GM19099 (cell line): ENCODE measurements around the gene CCN6.

Experiments used
- POLR2A ChIP-seq: IDR thresholded peaks from 3 replicates; pipeline ENCODE4 v1.6.1; 2011; ENCODE audit warnings: low read depth; ENCODE audit not compliant: insufficient read length; ENCODE audit errors: extremely low read depth

CCN6 gene

GRCh38 chr6:112054001-112054400, at the start of gene CCN6:
CCN6 (plus strand) TSS chr6:112054104; CDS start chr6:112054358, 254 bp downstream.
- no peak for TF ChIP-seq POLR2A

GRCh38 chr6:112004201-112005012, 49.5 kb upstream of the CCN6 start:
- TF ChIP-seq POLR2A, result no peak

DNA sequence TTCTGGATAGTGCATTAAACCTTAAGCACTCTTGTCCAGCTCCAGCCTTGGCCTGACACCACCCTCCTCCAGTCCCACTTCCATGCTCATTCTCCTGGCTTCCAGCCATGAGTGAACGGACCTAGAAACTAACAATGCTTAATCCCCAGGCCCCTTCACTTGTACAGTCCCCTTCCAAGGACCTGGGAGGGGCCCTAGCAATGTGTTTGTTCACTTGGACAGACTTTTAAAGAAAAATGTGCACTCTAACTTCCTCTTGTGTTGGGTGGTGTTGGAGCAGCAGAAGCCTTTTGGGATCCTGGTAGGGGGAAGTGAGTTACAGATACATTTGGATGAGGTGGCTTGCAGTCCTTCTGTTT, 48.9 kb upstream of the CCN6 start:
- TF ChIP-seq POLR2A, result no peak

- no peak for TF ChIP-seq POLR2A
Measured at GRCh38 chr6:112007254-112007653, 46.6 kb upstream of the CCN6 start.

DNA sequence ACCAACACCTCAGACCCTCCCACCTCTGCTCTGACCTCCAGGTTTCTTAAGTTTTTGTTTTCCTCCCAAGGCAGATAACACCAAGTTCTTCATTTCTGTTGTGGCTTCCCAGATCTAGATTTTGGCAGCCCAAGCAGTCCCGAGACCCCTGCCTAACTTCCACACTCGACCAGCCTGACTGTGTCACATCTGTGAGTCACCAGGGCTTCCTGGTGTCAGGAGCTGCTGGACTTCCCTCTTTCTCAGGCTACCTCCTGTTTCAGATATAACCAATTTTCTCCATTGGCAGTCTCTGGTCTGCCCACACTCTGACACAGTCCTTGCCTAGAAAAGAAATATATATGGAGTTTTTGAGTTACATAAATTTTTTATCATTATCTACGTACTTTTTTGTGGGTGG, 46.1 kb upstream of the CCN6 start:
- TF ChIP-seq POLR2A, result no peak

GRCh38 chr6:112008482-112008881, 45.4 kb upstream of the CCN6 start:
- no peak for TF ChIP-seq POLR2A

GRCh38 chr6:112010328-112010727, 43.6 kb upstream of the CCN6 start:
- TF ChIP-seq POLR2A, result no peak

DNA sequence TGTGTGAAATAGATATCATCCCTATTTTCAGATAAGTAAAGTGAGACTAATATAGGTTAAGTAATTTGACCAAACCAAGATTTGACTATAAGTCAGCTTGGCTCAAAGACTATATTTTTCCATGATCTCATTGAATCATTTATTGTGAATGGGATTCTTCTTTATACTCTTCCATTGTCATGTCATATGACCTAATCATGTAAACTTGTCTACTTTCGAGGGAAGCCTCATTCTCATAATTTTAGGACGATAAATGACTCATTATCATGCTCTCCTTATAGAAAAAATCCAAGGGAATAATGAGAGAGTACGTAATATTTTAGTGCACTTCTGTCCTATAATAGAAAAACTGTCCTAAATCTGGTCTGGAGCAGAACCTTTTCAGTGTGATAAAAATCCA, 40.9 kb upstream of the CCN6 start:
- TF ChIP-seq POLR2A, result no peak

DNA sequence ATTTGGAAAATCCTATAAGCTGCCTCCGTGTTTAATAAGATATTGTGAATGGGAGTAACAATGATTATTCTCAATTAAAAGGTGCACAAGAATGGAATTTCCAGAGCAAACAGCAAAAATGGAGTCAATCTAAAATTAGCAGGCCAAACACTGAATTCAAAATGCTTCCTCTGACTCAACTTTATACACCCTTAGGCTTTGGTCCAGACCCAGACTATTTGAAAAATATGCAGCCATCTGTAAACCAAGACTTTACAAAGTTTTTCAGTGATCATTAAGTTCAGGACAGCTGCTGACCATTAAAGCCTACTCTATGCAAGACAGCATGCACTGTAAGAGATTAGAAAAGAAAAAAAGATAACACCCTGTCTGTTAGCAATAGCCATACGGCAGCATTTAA, 39.4 kb upstream of the CCN6 start:
- TF ChIP-seq POLR2A, result no peak

DNA sequence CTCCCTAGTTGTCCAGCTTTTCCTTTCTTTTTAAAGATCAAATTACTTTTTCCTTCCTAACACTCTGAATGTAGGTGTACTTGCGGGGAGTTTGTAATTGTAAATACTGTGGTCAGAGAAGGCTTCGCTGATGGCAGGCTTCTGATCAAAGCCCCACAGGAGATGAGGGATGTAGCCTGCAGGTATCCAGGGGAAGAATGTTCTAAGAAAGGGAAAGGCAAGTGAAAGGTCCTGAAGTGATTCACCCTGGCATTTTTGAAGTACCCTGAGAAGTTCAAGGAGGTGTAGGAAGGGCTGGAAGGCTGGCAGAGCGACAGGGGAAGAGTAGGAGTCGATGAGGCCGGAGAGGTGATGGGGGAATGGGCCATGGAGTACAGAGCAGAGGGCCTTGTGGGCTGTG, 38.2 kb upstream of the CCN6 start:
- TF ChIP-seq POLR2A, result no peak

- no peak for TF ChIP-seq POLR2A
Measured at GRCh38 chr6:112016320-112016719, 37.6 kb upstream of the CCN6 start.

GRCh38 chr6:112017169-112017568, 36.7 kb upstream of the CCN6 start:
- TF ChIP-seq POLR2A, result no peak

DNA sequence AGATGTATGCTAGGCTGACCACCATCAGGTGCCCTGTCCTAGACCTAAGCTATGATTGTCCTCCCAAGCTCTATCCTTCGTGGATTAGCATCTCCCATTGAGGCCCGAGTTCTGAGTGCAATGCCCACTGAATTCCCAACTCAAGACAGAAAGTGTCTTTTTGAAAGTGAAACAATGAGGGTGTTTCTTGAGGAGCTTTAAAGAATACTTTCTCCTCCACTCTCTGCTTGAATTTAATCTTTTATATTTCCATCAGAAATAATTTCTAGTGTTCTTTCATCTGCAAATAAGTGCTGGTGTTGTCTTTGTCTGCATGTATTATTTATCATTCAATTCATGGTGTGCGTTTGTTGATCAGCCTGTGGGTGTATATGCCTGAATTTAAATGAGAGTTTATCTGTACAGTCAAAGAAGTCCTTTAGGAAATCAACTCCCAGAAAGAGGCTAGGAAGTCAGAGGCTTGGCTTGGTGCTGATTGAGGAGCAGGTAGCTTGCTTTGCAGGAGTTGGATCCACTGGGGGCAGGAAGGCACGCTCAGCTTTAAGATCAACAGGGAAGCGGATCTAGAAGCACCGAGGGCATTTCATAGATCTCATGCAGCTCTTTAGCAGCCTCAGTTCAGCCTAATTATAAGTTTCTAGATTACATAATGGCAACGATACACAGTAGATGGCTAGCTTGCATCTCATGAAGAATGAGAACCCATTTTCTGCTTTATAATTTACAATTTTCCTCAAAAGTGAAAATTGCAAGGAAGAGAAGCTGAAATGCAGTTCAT, 36.0 kb upstream of the CCN6 start:
- no peak for TF ChIP-seq POLR2A

DNA sequence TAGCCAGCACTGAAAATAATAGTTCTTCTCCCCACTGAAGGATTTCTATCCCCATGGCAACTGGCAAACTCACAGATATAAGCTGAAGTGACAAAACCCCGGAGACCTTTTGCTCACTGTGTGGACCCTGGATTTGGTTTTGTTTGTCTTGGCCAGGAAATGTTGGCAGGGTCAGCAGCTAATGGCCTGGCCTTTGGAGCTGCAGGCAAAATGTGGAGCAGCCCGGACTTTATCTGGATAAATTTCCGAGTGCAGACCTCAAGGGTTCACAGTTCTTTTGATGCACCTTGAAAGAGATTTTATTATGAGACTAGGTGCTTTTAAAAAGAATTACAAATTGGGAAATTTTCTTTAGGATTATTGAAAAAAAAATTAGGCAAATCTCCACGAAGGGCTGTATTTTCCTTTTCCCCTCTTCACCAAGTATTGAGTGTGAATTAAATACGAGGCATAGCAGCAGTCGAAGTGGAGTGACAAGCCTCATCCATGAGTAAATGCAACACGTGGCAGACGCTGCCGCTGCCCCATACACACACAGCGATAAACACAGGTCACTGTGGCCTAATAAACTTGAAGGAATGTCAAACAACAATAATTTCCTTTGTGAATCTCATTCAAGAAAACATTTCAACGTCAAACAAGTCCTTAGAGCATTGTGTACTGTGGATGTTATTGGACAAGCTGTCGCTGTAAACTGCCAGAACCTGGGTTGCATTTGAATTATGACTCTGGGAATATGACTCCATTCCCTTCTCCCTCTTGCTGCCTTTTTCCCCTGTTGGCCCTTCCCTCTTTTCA, 35.1 kb upstream of the CCN6 start:
- TF ChIP-seq POLR2A, result no peak

DNA sequence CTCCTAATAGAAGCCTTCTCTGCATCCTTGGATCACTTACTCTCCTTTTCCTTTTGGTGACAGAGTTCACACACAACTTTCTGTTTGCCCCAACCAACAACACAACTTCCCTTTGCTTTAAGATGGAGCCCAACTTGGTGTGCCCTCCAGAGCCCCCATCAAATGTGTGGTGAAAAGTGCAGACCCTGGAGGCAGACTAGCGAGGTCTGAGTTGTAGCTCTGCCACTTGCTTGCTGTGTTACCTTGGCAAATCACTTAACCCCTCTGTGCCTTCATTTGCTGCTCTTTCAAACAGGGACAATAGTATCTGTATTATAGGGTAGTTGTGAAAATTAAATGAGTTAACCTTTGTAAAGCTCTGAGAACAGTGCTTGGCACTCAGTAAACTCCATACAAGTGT, 34.3 kb upstream of the CCN6 start:
- no peak for TF ChIP-seq POLR2A
